HCT116 (cell line): ENCODE measurements around the gene TMEM184A.

Source experiments
- CBX3 ChIP-seq: IDR thresholded peaks from 2 replicates; pipeline ENCODE4 v1.6.1; 2012; ENCODE audit warnings: low read depth
- ELF1 ChIP-seq: IDR thresholded peaks from 2 replicates; pipeline ENCODE4 v1.6.1; 2012; ENCODE audit warnings: low read depth, borderline replicate concordance
- EZH2 ChIP-seq: fragments of 200-600 bp; sonication (generic); IDR thresholded peaks from 2 replicates; pipeline ENCODE4 v1.6.1; 2017; ENCODE audit warnings: antibody characterized with exemption, mixed run types
- EZH2phosphoT487 ChIP-seq: fragments of 200-600 bp; IDR thresholded peaks from 2 replicates; pipeline ENCODE4 v1.6.1; 2018; ENCODE audit warnings: antibody characterized with exemption, borderline replicate concordance
- FOSL1 ChIP-seq: IDR thresholded peaks from 2 replicates; pipeline ENCODE4 v1.6.1; 2012; ENCODE audit warnings: low read depth
- POLR2A ChIP-seq: IDR thresholded peaks from 2 replicates; pipeline ENCODE4 v1.7.0; 2011; ENCODE audit warnings: borderline replicate concordance; ENCODE audit not compliant: insufficient read depth, insufficient read length; ENCODE audit errors: extremely low read depth
- POLR2AphosphoS5 ChIP-seq: IDR thresholded peaks from 2 replicates; pipeline ENCODE4 v1.6.1; 2011; ENCODE audit warnings: mild to moderate bottlenecking, low read depth, low read length, moderate library complexity
- RAD21 ChIP-seq: IDR thresholded peaks from 2 replicates; pipeline ENCODE4 v1.6.1; 2012; ENCODE audit warnings: low read depth, mild to moderate bottlenecking
- SIN3A ChIP-seq: IDR thresholded peaks from 2 replicates; pipeline ENCODE4 v1.6.1; 2012; ENCODE audit warnings: low read depth
- TF ChIP-seq, protein P1 (sequence below): IDR thresholded peaks from 2 replicates; pipeline ENCODE4 v1.6.1; 2012
- TF ChIP-seq, protein P2 (sequence below), 3 experiments: fragments of 200-600 bp in 1 of 3; sonication (generic) in 1 of 3; IDR thresholded peaks in 2 of 3; conservative IDR thresholded peaks in 1 of 3; 2 replicates each; pipeline ENCODE4 v1.5.1; 2012 to 2017; ENCODE audit warnings: low read depth in 2 of 3, low read length in 2 of 3, antibody characterized with exemption in 1 of 3, borderline replicate concordance in 1 of 3, control low read depth in 1 of 3, mild to moderate bottlenecking in 1 of 3, mixed read lengths in 1 of 3, mixed run types in 1 of 3, moderate library complexity in 1 of 3; ENCODE audit not compliant: insufficient read depth in 1 of 3
- TF ChIP-seq, protein P3 (sequence below): IDR thresholded peaks from 2 replicates; pipeline ENCODE4 v1.6.1; 2012
- TF ChIP-seq, protein P4 (sequence below): IDR thresholded peaks from 2 replicates; pipeline ENCODE4 v1.6.1; 2011; ENCODE audit warnings: mild to moderate bottlenecking, low read length, moderate library complexity; ENCODE audit not compliant: insufficient replicate concordance; ENCODE audit errors: extremely low read depth
- TF ChIP-seq, protein P5 (sequence below): IDR thresholded peaks from 2 replicates; pipeline ENCODE4 v1.6.1; 2012; ENCODE audit warnings: low read depth

DNA sequence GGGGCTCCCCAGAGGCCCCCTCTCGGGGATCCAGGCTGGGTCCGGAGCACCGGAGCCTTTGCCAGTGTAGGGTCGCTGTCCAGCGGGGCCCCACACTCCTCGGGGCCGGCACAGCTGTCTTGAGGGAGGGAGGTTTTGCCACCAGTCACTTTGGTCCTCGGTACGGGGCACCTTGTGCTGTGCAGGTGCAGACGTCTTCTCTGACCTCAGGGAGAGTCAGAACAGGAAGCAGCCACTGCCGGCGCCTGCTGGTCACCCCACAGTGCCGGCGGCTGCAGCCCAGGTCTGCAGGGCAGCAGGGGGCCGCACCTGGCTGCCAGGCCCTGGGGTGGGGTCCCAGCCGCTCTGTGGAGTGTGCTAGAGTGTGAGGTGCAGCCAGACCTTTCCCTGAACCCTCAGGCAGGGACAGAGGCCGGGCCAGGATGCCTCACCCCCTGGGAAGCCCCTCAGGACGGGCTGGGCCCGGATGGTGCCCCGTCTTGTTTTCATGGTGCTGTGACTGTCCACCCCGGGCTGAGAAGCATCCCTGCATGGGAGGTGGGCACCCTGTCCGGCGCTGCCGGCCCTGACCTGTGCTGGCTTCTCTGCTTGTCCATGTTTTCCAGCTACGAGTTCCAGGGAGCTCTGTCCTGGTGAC lies 17.3 kb downstream of the TMEM184A start:
- TF ChIP-seq, protein P1, sequence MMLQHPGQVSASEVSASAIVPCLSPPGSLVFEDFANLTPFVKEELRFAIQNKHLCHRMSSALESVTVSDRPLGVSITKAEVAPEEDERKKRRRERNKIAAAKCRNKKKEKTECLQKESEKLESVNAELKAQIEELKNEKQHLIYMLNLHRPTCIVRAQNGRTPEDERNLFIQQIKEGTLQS, result no peak
- TF ChIP-seq EZH2phosphoT487 (no peak), RAD21 (no peak), POLR2A (no peak), FOSL1 (no peak), EZH2 (no peak), POLR2AphosphoS5 (no peak), SIN3A (no peak), CBX3 (no peak), ELF1 (no peak)
- TF ChIP-seq, protein P2, sequence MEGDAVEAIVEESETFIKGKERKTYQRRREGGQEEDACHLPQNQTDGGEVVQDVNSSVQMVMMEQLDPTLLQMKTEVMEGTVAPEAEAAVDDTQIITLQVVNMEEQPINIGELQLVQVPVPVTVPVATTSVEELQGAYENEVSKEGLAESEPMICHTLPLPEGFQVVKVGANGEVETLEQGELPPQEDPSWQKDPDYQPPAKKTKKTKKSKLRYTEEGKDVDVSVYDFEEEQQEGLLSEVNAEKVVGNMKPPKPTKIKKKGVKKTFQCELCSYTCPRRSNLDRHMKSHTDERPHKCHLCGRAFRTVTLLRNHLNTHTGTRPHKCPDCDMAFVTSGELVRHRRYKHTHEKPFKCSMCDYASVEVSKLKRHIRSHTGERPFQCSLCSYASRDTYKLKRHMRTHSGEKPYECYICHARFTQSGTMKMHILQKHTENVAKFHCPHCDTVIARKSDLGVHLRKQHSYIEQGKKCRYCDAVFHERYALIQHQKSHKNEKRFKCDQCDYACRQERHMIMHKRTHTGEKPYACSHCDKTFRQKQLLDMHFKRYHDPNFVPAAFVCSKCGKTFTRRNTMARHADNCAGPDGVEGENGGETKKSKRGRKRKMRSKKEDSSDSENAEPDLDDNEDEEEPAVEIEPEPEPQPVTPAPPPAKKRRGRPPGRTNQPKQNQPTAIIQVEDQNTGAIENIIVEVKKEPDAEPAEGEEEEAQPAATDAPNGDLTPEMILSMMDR (IDR thresholded peaks at IDR 0.05 in 2 of 3, conservative IDR thresholded peaks at IDR 0.05 in 1 of 3; ENCODE audit: borderline replicate concordance in 1 of 3, insufficient read depth in 1 of 3, low read depth in 2 of 3, low read length in 2 of 3), result no peak
- TF ChIP-seq, protein P3, sequence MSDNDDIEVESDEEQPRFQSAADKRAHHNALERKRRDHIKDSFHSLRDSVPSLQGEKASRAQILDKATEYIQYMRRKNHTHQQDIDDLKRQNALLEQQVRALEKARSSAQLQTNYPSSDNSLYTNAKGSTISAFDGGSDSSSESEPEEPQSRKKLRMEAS, result no peak
- TF ChIP-seq, protein P4, sequence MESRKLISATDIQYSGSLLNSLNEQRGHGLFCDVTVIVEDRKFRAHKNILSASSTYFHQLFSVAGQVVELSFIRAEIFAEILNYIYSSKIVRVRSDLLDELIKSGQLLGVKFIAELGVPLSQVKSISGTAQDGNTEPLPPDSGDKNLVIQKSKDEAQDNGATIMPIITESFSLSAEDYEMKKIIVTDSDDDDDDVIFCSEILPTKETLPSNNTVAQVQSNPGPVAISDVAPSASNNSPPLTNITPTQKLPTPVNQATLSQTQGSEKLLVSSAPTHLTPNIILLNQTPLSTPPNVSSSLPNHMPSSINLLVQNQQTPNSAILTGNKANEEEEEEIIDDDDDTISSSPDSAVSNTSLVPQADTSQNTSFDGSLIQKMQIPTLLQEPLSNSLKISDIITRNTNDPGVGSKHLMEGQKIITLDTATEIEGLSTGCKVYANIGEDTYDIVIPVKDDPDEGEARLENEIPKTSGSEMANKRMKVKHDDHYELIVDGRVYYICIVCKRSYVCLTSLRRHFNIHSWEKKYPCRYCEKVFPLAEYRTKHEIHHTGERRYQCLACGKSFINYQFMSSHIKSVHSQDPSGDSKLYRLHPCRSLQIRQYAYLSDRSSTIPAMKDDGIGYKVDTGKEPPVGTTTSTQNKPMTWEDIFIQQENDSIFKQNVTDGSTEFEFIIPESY, result no peak
- TF ChIP-seq, protein P5, sequence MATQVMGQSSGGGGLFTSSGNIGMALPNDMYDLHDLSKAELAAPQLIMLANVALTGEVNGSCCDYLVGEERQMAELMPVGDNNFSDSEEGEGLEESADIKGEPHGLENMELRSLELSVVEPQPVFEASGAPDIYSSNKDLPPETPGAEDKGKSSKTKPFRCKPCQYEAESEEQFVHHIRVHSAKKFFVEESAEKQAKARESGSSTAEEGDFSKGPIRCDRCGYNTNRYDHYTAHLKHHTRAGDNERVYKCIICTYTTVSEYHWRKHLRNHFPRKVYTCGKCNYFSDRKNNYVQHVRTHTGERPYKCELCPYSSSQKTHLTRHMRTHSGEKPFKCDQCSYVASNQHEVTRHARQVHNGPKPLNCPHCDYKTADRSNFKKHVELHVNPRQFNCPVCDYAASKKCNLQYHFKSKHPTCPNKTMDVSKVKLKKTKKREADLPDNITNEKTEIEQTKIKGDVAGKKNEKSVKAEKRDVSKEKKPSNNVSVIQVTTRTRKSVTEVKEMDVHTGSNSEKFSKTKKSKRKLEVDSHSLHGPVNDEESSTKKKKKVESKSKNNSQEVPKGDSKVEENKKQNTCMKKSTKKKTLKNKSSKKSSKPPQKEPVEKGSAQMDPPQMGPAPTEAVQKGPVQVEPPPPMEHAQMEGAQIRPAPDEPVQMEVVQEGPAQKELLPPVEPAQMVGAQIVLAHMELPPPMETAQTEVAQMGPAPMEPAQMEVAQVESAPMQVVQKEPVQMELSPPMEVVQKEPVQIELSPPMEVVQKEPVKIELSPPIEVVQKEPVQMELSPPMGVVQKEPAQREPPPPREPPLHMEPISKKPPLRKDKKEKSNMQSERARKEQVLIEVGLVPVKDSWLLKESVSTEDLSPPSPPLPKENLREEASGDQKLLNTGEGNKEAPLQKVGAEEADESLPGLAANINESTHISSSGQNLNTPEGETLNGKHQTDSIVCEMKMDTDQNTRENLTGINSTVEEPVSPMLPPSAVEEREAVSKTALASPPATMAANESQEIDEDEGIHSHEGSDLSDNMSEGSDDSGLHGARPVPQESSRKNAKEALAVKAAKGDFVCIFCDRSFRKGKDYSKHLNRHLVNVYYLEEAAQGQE, result no peak
